ENCODE results near the gene PPFIBP1.
"Not testable (repeated sequence)": the region's sequence is repeated elsewhere in the genome, so short reads cannot be mapped to it uniquely, and the experiment has no call there.

The PPFIBP1 gene

DNA sequence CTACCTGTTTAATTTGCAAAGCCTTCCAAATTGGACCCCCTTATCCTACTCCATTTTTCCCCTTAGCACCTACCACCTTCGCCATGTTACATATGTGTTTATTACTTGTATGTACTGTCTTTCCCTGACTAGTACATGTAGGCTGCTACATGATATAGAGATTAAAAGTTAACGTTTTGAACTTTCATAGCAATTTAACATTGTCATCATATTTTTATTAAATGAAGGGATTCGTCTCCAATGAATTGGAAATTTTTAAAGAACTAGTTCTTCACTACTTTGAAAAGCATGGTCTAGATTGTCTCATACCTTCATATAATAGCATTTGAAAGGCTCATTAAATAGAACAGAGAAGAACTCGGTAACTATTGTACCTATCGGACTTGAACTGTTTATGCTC lies 107.4 kb downstream of the PPFIBP1 start:
- DNase-seq: no peak

- no peak for DNase-seq
Measured at GRCh38 chr12:27631813-27632491, 107.9 kb downstream of the PPFIBP1 start.

DNA sequence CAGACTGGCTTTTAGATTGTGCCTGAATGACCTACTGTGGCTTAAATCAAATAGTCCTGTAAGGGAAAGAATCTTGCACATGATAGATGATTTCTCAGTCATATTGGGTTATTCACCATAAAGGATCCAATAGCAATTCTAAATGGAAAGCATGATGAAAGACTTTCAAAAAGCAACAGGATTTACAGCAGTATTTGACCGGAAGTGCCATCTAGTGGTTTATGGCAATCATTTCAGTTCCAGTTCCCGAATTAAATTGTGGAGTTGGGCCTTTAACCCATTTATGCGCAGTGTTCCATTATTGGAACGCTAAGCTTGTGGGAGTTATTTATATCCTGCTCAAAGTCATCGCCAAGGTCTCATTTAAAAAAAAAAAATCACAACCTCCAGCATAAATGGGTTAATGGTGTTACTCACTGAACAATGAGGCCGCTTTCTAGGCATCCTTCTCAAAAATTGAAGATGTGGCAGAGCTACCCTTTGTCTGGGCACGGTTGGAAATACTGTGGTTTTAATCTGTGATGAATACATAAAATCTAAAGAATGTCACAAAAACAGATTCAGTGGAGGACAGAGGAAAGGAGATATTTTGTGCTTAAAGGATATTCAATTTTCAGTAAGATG lies 111.5 kb downstream of the PPFIBP1 start:
- DNase-seq: no peak

DNA sequence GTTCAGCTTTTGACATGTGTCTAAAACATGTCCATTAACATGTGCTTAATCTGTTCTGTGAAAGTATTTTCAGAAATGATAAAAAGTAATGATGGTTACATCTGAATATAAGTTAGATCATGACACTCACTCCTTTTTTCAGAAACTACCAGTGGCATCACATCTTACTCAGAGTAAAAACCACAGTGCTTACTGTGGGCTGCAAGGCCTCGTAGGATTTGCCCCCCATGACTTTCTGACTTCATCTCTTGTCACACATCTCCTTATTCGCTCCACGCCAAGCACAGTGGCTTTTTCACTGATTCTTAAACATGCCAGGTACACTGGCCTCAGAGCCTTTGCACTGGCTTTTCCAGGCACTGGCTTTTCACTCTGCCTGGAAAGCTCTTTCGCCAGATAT lies 112.6 kb downstream of the PPFIBP1 start:
- DNase-seq: not testable (repeated sequence)

- no peak for DNase-seq
Measured at GRCh38 chr12:27637524-27637923, 113.5 kb downstream of the PPFIBP1 start.

DNA sequence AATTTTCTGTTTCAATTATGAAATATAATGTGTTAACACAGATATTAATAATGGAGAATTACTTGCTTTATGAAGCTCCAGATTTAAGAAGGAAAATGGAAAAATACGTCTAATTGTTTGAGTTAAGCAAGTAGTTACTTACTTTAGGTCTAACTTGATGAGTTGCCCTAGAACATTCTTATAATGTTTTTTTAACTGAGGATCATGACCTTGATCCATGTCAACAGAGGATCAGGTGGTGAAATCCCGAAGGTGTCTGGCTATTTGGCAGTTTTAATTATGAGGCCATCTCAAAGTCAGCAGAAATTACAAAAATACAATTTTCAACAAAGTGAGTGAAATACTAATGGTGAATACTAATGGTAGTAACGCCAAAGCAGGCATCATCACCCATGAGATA lies 115.3 kb downstream of the PPFIBP1 start:
- no peak for DNase-seq

GRCh38 chr12:27640566-27641200 lies 116.7 kb downstream of the PPFIBP1 start:
- not testable (repeated sequence) for DNase-seq

GRCh38 chr12:27642361-27642760 lies 118.4 kb downstream of the PPFIBP1 start:
- not testable (repeated sequence) for DNase-seq

DNA sequence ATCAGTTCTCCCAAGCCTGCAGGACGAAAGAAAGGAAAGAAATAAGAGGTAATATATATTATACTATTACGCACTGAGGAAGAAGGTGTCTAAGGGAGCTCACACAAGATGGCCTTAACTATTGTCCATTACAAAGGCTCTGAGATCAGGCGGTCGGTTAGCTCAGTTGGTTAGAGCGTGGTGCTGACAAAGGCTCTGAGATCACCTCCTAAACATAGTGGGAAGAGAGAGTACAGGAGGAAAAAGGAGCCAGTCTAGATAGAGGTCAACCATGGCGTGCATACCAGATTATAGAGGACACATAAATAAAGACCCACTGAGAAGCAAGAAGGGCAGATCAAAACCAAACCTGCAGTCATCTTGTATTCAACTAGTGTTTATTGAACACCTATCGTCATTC lies 118.9 kb downstream of the PPFIBP1 start:
- not testable (repeated sequence) for DNase-seq

DNA sequence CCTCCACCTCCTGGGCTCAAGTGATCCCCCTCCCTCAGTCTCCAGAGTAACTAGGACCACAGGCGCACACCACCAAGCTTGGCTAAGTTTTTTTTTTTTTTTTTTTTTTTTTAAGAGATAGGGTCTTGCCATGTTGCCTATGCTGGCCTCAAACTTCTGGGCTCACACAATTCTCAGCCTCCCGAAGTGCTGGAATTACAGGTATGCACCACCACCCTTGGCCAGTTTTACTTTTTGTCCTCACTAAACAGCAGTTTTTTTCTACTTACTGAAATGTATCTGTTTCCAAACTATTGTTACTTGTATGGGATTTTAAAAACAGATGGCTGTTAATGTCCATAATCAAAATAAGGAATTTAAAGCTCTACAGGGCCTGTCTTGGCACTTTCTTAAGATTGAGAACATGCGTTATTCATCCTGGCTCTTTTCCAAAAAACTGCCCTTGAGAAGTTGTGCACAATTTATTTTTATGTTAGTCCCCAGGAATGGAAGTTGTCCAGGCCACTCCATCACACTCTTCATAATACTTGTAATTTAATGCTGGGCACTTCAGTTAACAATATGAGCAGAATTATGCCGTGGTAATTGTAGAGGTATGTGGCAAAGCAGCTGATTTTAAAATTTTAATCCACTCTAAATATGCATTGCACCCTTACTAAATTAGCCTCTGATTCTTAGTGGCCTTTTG lies 120.3 kb downstream of the PPFIBP1 start:
- no peak for DNase-seq

- no peak for DNase-seq
Measured at GRCh38 chr12:27645671-27646070, 121.7 kb downstream of the PPFIBP1 start.

DNA sequence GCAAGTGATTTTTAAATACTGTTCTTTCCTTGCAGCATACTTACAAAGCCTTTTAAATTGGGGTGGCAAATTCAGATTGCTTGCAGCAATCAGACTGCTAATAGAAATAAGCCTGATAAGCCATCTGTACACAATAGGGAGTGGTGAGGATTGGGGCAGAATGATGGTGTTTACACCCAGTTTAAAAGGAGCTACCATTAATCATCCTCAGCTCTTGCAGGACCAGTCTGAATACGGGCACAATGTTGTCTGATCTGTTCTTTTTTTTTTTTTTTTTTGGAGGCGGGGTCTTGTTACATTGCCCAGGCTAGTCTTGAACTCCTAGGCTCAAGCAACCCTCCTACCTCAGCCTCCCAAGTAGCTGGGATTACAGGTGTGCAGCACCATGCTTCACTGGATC lies 122.1 kb downstream of the PPFIBP1 start:
- no peak for DNase-seq

DNA sequence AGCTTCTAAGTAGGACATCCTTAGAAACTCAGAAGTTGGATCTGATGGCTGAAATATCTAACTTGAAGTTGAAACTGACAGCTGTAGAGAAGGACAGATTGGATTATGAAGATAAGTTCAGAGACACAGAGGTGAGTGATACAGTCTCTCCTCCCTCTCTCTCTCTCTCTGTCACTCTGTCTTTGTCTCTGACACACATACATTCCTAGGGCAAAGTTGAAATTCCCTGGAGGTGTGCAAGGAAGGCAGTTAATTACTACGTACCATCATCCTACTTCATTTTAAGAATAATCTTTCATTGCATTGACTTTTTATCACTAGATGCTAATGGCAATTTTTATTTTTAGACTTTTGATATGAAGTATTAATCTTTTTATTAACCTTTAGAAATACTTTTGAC lies 126.0 kb downstream of the PPFIBP1 start:
- DNase-seq: no peak

- no peak for DNase-seq
Measured at GRCh38 chr12:27651201-27651600, 127.2 kb downstream of the PPFIBP1 start.

- DNase-seq: peak; percentile 53
Measured at GRCh38 chr12:27652174-27652763, 128.3 kb downstream of the PPFIBP1 start.

GRCh38 chr12:27653661-27654060 lies 129.7 kb downstream of the PPFIBP1 start:
- no peak for DNase-seq

DNA sequence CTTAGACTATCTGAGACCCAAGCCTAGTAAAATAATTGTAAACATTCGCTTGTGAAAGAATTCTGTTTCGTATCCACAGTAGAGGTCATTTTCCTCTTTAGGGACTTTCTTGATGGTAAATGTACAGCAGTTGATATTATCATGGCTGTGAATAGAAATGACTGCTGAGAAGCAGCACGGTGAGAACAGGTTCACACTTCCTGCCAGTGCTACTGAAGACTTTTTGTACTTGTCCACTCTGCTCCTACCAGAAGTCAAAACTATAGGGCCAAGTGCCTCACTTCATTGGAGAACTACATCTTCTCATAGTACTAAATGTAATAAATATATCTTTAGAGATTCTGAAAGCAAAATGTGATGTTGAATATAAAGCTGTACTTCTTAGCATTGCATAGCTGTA lies 131.5 kb downstream of the PPFIBP1 start:
- DNase-seq: not testable (repeated sequence)

- no peak for DNase-seq
Measured at GRCh38 chr12:27657296-27657695, 133.3 kb downstream of the PPFIBP1 start.

DNA sequence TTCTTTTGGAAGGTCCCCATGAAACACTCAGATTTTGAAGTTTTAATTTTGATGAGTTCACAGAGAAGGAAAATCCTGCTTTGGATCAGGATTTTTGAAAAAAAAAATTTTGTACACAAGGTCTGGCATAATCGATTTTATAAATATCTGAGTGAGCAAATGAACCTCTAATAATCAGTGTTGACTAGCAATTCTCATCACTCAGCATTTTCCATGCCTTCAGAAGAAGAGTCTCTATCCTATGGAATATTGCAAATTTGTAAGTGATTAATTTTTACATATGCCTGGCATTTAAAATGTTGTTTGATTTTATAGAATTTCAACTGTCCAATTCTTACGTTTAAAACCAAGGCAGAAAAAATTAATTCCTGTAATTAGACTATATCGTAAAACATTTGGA lies 141.7 kb downstream of the PPFIBP1 start:
- DNase-seq: no peak

- DNase-seq: no peak
Measured at GRCh38 chr12:27666510-27666909, 142.5 kb downstream of the PPFIBP1 start.

DNA sequence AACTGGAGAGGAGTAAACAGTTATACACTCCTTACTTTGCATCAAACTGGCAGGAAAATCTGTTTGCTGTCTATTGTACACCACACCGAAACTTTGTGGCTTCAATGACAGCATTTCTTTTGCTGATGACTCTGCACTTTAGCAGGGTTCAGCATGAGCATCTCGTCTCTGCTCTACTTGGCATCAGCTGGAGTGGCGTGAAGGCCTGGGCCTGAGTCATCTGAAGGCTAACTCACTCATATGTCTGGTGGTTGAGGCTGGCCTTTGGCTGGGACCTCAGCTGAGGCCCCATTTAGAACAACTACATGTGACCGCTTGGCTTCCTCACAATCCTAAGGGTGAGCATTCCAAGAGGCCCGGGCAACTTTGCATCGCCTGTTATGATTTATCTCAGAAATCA lies 143.5 kb downstream of the PPFIBP1 start:
- DNase-seq: no peak

- no peak for DNase-seq
Measured at GRCh38 chr12:27672051-27672450, 148.0 kb downstream of the PPFIBP1 start.

GRCh38 chr12:27672643-27673042 lies 148.6 kb downstream of the PPFIBP1 start:
- no peak for DNase-seq
